HG03280 (cell line): ENCODE results near the gene OPN4.
A peak's percentile ranks its signal among the peaks of the same experiment; 100 is the strongest.

Source experiments
- ATAC-seq: cut with Tn5 transposase; IDR thresholded peaks from one replicate; pipeline ENCODE4 v1.9.1; 2021; ENCODE audit warnings: mild to moderate bottlenecking, moderate library complexity; ENCODE audit not compliant: unreplicated experiment

OPN4 gene

GRCh38 chr10:86677374-86677773 lies 23.0 kb downstream of the OPN4 start:
- no peak for ATAC-seq

DNA sequence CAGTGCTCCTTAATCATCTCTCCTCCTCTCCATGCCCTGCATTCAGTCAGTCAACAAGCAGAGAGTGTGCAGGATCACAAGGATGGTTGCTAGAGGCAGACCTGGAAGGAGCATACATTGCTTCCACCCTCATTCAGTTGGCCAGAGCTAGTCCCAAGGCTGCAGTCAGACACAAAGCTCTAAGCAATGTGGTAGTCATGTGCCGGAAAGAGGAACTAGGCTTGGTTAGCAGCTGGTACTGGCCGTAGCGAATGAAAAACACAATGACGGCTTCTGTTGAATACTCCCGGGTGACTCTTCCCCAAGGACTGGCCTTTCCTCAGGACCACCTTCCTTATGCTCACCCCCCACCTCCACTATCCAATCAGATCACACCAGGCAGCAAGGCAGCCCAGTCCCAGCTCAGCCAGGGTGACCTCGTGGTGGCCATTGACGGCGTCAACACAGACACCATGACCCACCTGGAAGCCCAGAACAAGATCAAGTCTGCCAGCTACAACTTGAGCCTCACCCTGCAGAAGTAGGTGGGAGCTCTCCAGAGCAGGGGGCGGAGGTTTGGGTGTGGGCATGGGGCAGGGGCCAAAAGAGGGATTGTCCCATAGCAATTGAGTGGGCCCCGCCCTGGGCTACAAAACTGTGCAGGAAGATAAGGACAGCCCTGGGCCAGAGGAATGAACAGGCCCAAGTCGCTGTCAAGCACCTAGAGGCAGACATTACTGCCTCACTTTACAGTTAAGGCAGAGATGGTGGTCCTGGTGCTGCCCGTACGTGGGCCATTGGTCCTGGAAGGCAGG lies 24.8 kb downstream of the OPN4 start:
- no peak for ATAC-seq

DNA sequence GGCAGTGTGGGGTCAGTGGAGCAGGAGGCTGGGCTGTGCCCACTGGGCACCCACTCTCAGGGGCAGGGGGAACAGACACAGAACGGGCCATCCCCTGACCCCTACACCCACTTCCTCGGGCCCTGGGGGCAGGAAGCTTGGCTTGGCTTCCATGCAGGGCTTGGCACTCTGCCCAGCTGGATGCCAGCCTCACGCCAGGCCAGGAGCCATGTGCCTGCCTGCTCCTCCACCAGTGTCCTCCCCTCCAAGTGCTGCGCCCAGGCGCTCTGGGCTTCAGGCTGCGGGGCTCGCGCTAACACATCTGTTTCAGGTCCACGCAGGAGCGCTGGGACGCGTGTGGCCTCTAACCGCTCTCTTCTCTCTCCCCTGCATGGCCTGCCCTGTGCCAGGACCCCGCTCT lies 26.7 kb downstream of the OPN4 start:
- ATAC-seq, result no peak

- ATAC-seq, result no peak
Measured at GRCh38 chr10:86681722-86682386, 27.5 kb downstream of the OPN4 start.

DNA sequence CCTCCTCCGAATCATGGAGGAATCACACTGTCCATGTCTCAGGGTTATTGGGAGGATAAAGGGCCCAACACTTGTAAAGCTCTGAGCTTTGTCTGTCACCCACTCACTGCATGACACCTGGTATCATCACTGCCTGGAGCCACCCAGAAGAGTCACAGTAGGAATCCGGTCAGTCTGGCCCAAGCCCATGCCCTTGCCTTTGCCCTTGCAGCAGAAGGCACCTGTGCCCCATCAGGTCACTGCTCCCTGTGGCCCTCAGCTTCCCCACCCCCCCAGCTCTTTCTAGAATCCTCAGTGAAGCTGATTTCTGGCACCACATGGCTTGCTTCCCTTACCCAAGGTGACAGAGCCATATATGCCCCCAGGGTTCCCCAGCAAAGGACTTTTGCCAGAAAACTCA lies 28.3 kb downstream of the OPN4 start:
- no peak for ATAC-seq

GRCh38 chr10:86684331-86685097 lies 30.2 kb downstream of the OPN4 start:
- ATAC-seq, result no peak

DNA sequence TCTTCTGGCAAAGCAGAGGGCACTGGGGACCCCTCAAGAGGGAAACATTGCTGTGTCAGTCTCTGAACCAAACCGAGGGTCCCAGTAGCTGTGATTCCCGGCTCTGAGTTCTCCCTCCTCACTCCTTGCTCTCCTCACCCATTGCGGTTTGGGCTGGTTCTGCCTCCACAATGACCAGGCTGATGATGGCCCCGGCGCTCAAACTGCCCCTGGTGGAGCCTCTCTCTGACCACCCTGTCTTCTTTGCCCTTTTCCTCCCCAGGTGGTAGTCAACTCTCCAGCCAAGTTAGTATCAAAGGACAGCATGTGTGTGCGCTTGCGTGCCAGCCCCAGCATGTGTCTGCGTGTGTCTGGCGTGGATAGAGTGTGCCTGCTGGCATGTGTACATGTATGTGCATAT lies 31.1 kb downstream of the OPN4 start:
- no peak for ATAC-seq

GRCh38 chr10:86685893-86686632 lies 31.7 kb downstream of the OPN4 start:
- ATAC-seq, result no peak

DNA sequence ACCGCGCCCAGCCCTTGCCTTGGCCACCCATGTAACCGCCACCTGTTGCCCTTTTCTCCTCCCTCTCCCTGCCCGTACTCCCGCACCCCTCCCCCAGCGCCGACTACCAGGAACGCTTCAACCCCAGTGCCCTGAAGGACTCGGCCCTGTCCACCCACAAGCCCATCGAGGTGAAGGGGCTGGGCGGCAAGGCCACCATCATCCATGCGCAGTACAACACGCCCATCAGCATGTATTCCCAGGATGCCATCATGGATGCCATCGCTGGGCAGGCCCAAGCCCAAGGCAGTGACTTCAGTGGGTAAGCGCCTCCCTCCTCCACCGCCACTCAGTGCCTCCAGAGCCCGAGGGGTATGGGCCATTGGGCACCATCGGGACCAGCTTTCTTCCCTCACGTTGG lies 32.6 kb downstream of the OPN4 start:
- no peak for ATAC-seq

GRCh38 chr10:86687750-86688149 lies 33.4 kb downstream of the OPN4 start:
- ATAC-seq, result no peak

GRCh38 chr10:86688398-86688921 lies 34.1 kb downstream of the OPN4 start:
- ATAC-seq, result peak; percentile 78

- ATAC-seq, result no peak
Measured at GRCh38 chr10:86689146-86689545, 34.8 kb downstream of the OPN4 start.

GRCh38 chr10:86690231-86690630 lies 35.9 kb downstream of the OPN4 start:
- no peak for ATAC-seq

GRCh38 chr10:86690657-86691084 lies 36.3 kb downstream of the OPN4 start:
- ATAC-seq, result no peak

- no peak for ATAC-seq
Measured at GRCh38 chr10:86691333-86692022, 37.1 kb downstream of the OPN4 start.

- no peak for ATAC-seq
Measured at GRCh38 chr10:86692023-86692514, 37.7 kb downstream of the OPN4 start.

DNA sequence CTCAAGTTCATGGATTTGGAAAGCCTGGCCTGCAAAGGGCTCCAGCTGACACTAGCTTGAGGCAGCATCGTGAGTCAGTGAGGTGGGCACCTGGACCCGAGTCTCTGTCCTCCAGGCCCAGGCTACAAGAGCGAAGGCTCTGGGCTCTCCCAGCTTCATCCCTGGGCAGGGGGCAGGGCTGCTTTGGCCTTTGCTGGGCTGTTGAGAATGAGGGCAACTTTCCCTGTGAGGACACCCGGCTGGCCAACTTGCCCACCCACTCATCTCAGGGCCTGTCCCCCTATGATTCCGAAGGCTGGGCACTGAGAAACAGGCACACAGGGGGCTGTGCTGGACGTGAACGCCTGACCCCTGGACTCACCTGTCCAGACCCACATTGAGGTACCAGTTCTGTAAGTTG lies 38.3 kb downstream of the OPN4 start:
- no peak for ATAC-seq

DNA sequence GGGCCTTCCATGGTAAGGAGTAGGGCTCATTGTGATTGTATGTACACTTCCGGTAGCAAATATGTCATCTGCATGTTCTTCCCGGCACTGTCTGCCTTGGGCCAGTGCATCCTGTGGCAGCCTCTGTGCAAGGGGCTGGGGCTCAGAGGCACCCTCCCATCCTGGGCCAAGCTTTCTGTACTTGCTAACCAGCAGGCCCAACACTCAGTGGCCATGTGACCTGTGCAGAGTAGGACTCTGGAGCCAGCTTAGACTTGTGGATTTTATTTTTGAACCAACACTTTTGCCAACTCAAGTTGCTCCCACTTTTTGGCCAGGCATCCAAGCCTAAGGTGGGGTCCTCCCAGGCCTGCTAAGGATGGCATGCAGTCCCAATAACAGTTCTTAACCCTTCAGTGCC lies 38.9 kb downstream of the OPN4 start:
- ATAC-seq, result no peak

DNA sequence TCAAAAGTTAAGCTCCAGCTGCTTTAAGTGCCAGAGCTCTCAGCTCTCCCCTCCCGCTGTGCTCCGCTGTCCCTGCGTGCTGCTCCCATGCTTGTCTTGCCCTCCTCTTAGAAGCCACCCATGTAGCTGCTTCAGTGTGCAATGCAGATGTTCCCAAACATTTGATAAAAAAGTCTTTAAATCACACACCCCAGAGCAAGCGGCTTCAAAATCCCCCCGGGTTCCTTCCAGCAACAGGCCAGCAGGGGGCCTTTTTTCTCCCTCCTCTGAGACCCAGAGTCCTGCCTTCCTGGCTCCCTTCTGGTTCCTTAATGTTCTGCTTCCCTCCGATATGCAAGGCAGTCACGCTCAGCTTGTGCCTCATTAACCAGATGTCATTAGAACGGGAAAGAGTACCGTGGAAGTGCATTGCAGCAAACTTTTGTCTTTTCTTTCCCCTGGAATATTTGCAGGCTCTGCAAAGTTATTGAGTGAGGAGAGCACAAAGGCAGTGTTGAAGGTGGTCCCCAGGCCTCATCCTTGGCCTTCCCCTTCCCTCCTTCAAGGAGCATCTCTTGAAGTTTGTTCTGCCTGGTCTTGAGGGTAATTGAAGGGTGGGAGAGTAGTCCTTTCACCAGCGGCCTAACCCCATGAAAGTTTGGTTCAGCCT lies 39.5 kb downstream of the OPN4 start:
- ATAC-seq, result no peak
